Fibroblast of skin of back (primary cell): Measurements from ENCODE around the gene CES3.

Source experiments
- DNase-seq: peaks from one replicate; pipeline ENCODE4 v3.0.0-alpha.2; 2013

Gene CES3

GRCh38 chr16:67006930-67007658 lies 46.0 kb downstream of the CES3 start:
- no peak for DNase-seq

GRCh38 chr16:67009158-67009557 lies 48.1 kb downstream of the CES3 start:
- DNase-seq, result no peak

GRCh38 chr16:67011274-67011673 lies 50.2 kb downstream of the CES3 start:
- no peak for DNase-seq

GRCh38 chr16:67013233-67013822 lies 52.3 kb downstream of the CES3 start:
- no peak for DNase-seq

GRCh38 chr16:67013823-67014633 lies 53.0 kb downstream of the CES3 start:
- peak; percentile 78 for DNase-seq

GRCh38 chr16:67014634-67015312 lies 53.7 kb downstream of the CES3 start:
- no peak for DNase-seq

- no peak for DNase-seq
Observed at GRCh38 chr16:67015313-67015731, 54.3 kb downstream of the CES3 start.

- no peak for DNase-seq
Observed at GRCh38 chr16:67016143-67016542, 55.1 kb downstream of the CES3 start.

GRCh38 chr16:67016681-67017420 lies 55.8 kb downstream of the CES3 start:
- no peak for DNase-seq

GRCh38 chr16:67017421-67017750 lies 56.3 kb downstream of the CES3 start:
- no peak for DNase-seq

- DNase-seq, result peak; percentile 94
Observed at GRCh38 chr16:67017810-67018488, 56.9 kb downstream of the CES3 start.

- no peak for DNase-seq
Observed at GRCh38 chr16:67019171-67019570, 58.1 kb downstream of the CES3 start.

GRCh38 chr16:67021321-67021720 lies 60.3 kb downstream of the CES3 start:
- no peak for DNase-seq

GRCh38 chr16:67022531-67023214 lies 61.6 kb downstream of the CES3 start:
- peak; percentile 37 for DNase-seq

GRCh38 chr16:67023689-67024088 lies 62.6 kb downstream of the CES3 start:
- DNase-seq, result no peak
